M059J (cell line): Measurements from ENCODE around the gene CACNG5. TPM values are rescaled to one million over a fixed set of nuclear protein-coding genes. Genes with fewer than 3 reads are reported as not detected.
A peak's percentile ranks its signal among the peaks of the same experiment; 100 is the strongest.

ENCODE experiments used
- DNase-seq: peaks from one replicate; pipeline ENCODE4 v3.0.0-alpha.2; 2012; ENCODE audit warnings: low read depth
- total RNA-seq: library from RNA; depleted of rRNA; stranded (reverse); fragments of >200 nt; shearing (Covaris generic); gene quantifications from 2 replicates; pipeline ENCODE4 v1.2.3, GENCODE V29; 2014

Gene CACNG5
- total RNA-seq, 1 experiment from 2014 or later = not detected

- peak; percentile 3 for DNase-seq
Observed at GRCh38 chr17:66822009-66822408, 12.9 kb upstream of the CACNG5 start.

- no peak for DNase-seq
Observed at GRCh38 chr17:66826856-66827255, 8.1 kb upstream of the CACNG5 start.

GRCh38 chr17:66829386-66829864 lies 5.5 kb upstream of the CACNG5 start:
- DNase-seq = peak; percentile 47

- DNase-seq = no peak
Observed at GRCh38 chr17:66829883-66830282, 5.0 kb upstream of the CACNG5 start.

- no peak for DNase-seq
Observed at GRCh38 chr17:66830451-66830850, 4.5 kb upstream of the CACNG5 start.

- DNase-seq = no peak
Observed at GRCh38 chr17:66831383-66832210, 3.3 kb upstream of the CACNG5 start.

- no peak for DNase-seq
Observed at GRCh38 chr17:66833201-66833600, 1.7 kb upstream of the CACNG5 start.

- DNase-seq = no peak
Observed at GRCh38 chr17:66834426-66834918, 445 bp upstream of the CACNG5 start.

- DNase-seq = no peak
Observed at GRCh38 chr17:66835476-66835875, 559 bp downstream of the CACNG5 start.

- DNase-seq = no peak
Observed at GRCh38 chr17:66836063-66837005, 1.4 kb downstream of the CACNG5 start.

- DNase-seq = no peak
Observed at GRCh38 chr17:66837226-66837625, 2.3 kb downstream of the CACNG5 start.

GRCh38 chr17:66837885-66838665 lies 3.2 kb downstream of the CACNG5 start:
- DNase-seq = no peak

- no peak for DNase-seq
Observed at GRCh38 chr17:66839616-66840015, 4.7 kb downstream of the CACNG5 start.

- no peak for DNase-seq
Observed at GRCh38 chr17:66840061-66840460, 5.1 kb downstream of the CACNG5 start.

- DNase-seq = no peak
Observed at GRCh38 chr17:66841328-66841727, 6.4 kb downstream of the CACNG5 start.

- no peak for DNase-seq
Observed at GRCh38 chr17:66841744-66842143, 6.8 kb downstream of the CACNG5 start.

GRCh38 chr17:66842505-66842904 lies 7.6 kb downstream of the CACNG5 start:
- no peak for DNase-seq

GRCh38 chr17:66842959-66843358 lies 8.0 kb downstream of the CACNG5 start:
- DNase-seq = no peak

- no peak for DNase-seq
Observed at GRCh38 chr17:66843627-66844026, 8.7 kb downstream of the CACNG5 start.

GRCh38 chr17:66847704-66848103 lies 12.8 kb downstream of the CACNG5 start:
- DNase-seq = no peak

- no peak for DNase-seq
Observed at GRCh38 chr17:66848496-66848895, 13.6 kb downstream of the CACNG5 start.
